GM12873 (cell line): ENCODE data around the gene TBL1X.

ENCODE experiments used
- CTCF ChIP-seq: IDR thresholded peaks from 2 replicates; pipeline ENCODE4 v1.5.1; 2012; ENCODE audit warnings: low read depth, mild to moderate bottlenecking, moderate library complexity, low read length, control low read depth; ENCODE audit not compliant: insufficient read depth; ENCODE audit errors: missing control alignments

The TBL1X gene

GRCh38 chrX:9785254-9785943, 320.5 kb downstream of the TBL1X start:
- no peak for TF ChIP-seq CTCF

- TF ChIP-seq CTCF: no peak
Measured at GRCh38 chrX:9785944-9786797, 321.3 kb downstream of the TBL1X start, which contains the start of gene SHROOM2. Gene SHROOM2 (plus strand): TSS chrX:9786429. CDS start chrX:9786546, 117 bp downstream.

GRCh38 chrX:9786798-9787635, 322.2 kb downstream of the TBL1X start:
- TF ChIP-seq CTCF: no peak

- TF ChIP-seq CTCF: no peak
Measured at GRCh38 chrX:9788911-9789310, 324.1 kb downstream of the TBL1X start.

GRCh38 chrX:9789555-9789954, 324.7 kb downstream of the TBL1X start:
- TF ChIP-seq CTCF: no peak
